Left kidney (tissue), 2 donors: ENCODE data around the gene KRT80. TPM values are rescaled to one million over a fixed set of nuclear protein-coding genes. Genes with fewer than 3 reads are reported as not detected.

Source experiments
- DNase-seq: peaks from one replicate; pipeline ENCODE4 v3.0.0-alpha.2; 2013
- polyA plus RNA-seq: library from polyadenylated mRNA; unstranded; fragments of 120-200 nt; gene quantifications from one replicate; pipeline ENCODE4 v1.2.1, GENCODE V29; 2013; ENCODE audit not compliant: insufficient read length

KRT80 gene
- polyA plus RNA-seq, 1 donor, result 0.80 TPM

GRCh38 chr12:52156757-52157565 is 34.9 kb downstream of the KRT80 start:
- DNase-seq, result peak; percentile 62

DNA sequence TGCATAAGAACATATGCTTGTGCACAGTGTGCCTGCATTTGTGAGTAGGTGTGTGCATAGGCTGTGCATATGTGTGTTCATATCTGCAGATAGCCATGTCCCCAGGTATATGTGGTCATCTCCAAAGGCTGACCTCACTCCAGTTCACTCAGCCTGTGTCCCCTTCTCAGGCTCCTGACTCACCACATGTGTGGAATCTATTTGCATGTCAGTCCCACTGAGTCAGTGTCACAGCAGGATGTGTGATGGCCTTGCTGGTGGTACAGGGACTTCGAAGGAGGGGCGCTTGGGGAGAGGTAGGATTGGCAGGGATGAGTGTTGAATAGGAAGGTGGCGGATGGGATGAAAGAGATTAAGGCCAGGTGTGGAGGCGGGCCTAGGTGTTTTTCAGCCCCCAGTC is 35.5 kb downstream of the KRT80 start:
- DNase-seq, result no peak

- DNase-seq, result no peak
Measured at GRCh38 chr12:52155048-52155868, 36.6 kb downstream of the KRT80 start.

DNA sequence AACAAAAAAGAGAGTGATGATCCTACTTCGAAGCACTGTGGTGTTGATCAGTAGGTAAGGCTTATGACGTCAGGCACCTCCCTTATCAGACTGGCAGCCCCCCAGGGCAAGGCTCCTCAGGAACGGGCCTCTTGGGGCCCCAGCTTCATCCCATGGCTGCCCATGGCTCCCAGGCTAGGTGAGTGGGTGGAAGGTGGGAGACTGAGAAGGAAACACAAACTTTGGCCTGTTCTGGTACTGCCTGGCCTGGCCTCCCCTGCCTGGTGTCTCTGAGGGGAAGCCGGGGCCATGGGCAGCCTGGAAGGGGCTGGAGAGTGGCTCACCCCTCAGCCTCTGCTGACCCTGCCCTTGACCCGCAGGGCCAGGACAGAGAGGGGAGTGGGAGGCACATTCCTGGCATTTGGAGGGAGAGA is 38.9 kb downstream of the KRT80 start:
- no peak for DNase-seq

DNA sequence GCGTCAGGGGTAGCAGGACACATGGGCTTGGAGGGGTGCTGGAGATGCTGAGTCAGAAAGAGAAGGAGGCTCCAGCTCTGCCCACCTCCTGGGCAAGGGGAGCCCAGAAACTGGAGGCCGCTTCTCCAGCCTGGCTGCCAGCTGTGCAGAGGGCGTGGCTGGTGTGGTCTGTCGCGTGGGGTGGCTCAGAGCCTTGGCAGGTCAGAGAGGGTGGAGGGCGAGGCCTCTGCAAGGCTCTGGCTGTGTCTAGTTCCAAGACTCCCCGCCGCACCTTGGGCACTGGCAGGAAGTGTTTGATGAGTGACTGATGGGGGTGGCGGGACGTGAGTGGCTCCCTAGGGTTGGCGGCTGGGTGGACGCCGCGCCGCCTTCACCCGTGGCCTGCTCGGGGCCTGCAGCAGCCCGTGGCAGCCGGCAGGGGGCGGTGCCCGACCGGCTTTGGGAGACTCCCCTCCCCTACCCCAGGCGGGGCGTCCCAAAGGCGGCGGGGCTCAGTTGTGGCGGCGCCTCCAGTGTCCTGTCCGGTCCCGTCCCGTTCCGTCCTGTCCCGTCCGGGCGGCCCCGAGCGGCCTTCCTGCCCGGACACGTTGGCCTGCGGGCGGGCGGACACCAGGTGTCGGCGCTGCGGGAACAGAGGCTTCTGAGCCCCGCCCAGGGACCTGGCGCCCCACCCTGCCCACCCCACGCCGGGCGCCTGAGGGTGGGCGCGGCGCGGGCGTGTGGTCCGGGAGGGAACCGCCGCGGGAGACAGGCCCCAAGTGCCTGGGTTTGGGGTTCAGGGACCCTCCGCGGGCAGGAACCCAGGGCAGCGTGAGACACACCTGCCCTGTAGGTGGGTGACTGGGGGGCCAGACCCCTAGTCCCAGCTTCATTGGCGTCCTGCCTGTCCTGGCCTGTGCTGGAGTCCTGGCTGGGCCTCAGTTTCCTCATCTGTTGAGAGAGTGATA is 39.7 kb downstream of the KRT80 start:
- no peak for DNase-seq

DNA sequence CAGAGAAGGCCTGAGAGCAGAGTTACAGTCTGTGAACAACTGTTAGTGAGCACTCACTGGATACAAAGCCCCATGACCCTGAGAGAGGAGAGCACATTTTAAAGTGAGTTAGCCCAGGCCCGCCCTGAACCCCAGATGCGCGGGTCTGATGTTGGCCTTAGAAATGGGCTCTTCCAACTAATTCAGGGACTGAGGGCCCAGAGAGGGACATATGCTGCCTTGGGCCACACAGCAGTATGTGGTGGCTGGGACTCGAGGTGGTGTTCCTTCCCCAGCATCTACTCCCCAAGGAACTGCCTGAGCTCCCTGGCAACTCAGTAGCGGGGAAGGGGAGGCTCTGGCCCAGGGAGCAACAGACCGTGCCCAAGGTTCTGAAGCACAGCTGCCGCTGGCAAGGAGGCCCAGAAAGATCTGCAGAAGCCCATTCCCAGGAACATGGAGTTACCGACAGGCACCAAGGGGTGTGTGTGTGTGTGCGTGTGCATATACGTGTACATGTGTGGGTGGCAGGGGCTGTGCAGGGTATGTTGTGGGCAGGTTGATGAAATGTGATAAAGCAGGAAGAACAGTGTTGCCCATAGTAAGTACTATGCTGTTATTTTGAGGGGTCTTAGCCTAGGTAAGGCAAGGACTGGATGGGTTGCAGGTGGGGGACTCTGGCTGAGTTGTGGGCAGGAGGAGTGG is 40.5 kb downstream of the KRT80 start:
- DNase-seq, result no peak

DNA sequence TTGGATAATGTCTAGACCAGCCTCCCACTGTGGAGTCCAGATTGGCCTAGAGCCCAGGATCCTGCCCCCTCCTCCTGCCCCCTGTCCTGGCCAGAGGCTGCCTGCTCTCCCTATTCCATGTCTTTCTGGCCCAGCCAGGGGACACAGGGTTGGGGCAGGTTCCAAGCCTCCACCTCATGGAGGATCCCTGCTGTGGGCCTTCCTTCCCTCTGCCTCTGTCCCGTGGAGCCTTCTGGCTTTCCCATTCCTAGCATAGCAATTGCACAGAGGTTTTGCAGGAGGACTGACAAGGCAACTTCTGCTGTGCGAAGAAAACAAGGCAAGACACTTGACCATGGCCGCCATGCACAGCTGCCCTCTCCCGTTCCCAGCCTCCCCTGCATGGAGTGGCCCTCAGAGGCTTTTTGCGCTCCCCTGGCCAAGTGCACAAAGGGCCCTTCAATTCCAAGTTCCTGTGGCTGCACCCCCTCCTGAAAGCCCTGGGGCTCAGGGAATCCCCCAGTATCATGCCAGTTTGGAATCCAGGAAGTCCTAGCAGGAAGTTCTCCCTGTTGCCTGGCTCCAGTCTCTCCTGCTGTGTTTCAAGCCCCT is 42.1 kb downstream of the KRT80 start:
- no peak for DNase-seq

DNA sequence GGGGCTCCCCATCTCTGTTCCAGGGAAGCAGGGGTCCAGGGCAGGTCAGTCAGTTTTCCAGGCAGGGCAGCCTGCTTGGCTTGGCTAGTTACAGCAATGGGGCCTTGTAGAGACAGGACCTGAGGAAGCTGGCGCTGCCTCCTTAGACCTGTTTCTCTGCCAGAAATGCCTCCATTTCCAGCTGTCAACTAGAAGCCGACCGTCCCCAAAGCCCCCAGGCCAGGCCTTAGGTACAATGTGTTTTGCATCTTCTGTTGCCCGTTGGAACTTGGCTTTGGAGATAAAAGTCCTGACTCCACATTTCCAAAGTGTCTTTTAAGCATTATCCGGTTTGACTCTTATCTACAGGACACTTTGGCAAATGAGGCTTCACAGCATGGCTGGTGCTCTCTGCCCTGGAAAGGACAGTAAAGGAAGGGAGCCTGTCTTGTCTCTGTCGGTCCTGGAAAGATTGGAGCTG is 42.6 kb downstream of the KRT80 start:
- no peak for DNase-seq

DNA sequence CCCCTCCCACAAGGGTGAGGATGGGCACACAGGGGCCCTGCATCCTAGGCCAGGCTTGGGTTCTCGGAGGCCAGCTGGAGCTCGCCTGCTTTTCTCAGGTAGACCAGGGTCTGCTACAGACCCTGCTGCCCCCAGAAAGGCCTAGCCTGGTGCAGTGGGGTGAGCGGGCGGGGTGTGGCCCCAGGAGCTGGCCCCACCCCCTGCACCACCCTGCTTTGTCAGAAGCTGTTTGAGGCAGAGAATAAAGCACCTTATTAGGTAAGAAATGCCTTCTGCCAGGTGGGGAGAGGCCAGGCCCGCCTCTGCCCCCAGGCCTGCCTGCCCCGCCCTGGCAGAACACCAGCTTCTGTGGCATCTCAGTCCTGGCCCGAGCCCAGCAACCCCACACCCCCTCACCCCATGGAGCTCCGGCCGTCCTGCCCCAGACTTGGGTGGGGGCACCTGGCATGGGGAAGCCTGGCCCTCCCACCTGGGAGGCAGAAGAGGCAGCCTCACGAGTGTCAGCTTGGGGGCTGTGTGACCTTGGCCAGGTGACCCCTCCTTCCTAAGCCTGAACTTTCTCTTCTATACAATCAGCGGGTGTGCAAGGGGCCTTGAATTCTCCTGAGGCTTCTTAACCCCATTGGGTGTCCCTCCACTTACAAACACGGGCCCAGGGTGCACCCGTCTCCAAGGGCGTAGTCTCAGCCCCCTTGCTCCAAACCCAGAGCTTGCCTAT is 43.2 kb downstream of the KRT80 start:
- DNase-seq, result no peak

DNA sequence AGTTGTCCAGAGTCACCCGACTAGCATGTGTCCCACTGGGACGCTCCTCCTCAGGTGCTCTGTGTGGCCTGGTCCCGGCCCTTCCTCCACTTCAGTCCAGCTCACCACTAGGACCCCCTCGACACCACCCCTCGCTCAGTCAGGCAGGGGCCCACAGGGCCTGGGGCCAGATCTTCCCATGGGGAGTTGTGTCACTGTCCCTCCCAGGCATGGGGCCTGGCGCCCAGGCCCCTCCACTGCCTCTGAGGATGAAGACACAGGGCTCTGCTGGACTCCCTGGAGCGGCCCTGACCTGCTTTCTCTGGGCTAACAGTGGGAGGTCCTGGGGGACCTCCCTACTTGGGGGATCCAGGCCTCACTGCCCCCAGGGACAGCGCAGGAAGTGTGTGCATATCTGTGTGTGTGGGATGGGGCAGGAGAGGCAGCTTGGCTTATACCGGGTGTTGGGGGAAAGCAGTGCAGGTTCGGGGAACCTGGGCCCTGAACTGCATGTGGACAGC is 43.8 kb downstream of the KRT80 start:
- DNase-seq, result no peak

GRCh38 chr12:52147367-52147963 is 44.3 kb downstream of the KRT80 start:
- no peak for DNase-seq

GRCh38 chr12:52146822-52147366 is 44.9 kb downstream of the KRT80 start:
- DNase-seq, result no peak

- DNase-seq, result no peak
Measured at GRCh38 chr12:52146089-52146821, 45.6 kb downstream of the KRT80 start.

DNA sequence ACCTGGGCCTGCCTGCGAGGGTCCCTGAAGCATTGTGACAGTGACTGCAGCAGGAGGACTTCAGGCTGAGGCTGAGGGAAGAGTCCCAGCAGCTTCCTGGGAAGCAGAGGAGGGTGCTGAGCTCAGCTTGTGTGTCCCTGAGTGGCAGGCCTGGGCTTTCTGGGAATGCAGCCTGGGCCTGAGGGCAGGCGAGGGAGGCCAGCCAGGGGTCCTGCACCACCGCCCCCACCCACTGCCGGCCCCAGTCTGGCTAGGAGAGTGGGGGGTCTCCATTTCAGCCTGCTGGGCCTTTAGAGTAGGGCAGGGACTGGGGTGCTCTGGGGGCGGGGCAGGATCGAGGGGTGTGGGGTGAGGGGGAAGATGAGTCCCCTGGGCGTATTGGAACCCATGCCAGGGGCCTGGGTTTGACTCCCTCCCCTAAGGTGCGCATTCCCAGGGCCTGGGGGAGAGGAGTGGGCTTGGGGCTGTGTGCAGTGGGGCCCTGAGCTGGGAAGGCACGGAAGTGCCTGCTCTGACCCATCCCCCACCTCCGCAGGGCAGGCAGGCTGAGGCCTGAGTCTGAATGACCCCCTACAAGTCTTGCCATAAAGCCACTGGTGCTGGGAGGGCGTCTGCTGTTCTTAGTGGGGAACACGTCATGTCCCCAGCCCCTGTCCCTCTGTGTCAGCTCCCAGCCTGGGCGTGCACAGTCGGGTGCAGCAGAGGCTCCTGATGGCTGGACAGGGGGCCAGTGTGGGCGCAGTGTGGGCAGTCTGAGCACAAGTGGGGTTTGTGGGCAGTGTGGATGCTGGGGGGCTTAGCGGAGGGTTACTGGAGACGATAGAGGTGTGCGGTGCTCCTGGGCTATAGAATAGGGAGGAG is 46.4 kb downstream of the KRT80 start:
- DNase-seq, result no peak

DNA sequence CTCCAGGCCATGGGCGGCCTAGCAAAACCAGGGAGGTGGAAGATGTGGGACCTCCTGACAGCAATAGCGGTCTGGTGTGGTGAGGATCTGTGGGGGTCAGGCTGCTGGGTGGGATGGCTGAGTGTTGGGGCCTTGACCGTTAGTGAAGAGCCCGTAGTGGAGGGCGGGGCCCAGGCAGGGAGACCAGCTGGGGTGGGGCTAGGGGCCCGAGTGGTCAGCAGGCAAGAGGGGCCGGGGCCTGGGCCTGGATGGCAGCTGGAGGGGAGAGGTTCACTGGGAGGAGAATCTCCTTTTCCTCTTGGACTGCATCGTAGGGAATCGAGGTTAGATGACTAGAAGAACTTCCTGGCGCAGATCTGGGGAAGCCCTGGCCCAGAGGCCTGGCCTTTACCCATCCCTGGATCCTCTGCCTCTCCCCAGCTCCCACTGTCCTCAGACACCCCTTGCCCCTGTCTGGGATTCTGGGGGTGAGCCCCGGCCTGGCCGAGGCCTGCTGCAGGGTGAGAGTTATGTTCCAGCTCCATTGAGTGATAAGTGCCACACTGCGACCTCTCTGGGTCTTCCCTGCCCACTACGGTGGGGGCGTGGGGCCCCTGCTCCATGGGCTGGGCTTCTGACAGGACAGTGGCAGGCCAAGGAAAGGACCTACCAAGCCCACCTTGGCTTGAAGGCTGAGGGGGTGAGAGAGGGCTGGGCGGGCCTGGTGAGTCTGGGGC is 47.1 kb downstream of the KRT80 start:
- no peak for DNase-seq

DNA sequence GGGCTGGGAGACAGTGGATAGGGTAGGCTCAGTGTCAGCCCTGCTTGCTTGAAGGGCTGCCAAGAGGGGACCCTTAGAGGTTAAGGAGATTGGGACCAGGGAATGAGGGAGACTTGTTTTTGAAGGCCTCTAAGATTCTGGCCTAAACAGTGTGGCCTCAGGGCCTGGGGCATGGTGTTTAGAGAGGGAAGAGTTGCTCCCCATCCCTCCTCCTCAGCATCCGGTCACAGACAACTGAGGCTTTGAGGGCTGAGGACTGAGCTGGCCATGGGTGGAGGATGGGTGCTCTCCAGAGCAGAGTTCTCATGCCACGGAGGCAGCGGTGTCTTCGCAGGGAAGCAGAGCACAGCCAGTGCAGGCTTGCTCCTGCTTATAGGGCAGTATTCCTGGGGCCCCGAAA is 49.4 kb downstream of the KRT80 start:
- DNase-seq, result no peak

DNA sequence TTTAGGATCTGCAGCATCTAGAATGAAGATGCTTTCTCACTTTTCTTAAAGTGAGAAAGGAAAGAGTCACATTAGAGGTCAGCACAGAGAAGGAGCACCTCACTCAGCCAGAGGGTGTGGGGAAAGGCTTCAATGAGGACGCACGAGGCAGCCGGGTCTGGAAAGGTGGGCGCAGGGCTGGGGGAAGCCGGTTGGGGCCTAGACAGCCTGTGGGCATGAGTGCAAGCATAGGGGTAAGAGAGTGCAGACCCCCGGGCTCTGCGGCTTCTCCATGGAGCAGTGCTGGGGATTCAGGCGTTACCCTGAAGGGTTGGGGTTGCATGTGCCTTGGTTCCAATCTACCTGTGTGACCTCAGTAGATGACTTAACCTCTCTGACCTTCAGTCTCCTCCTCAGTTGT is 49.9 kb downstream of the KRT80 start:
- DNase-seq, result no peak
